HL-60 (cell line): ENCODE data around the gene AQP4.
A peak's percentile ranks its signal among the peaks of the same experiment; 100 is the strongest.

Source experiments
- DNase-seq, 2 experiments: peaks; one replicate each; pipeline ENCODE4 v3.0.0-alpha.2; 2010 to 2020; ENCODE audit warnings: low read depth in 1 of 2, low spot score in 1 of 2
- H3K27ac ChIP-seq: fragments of 250-450 bp; sonication (Bioruptor Pico); replicated peaks from 2 replicates; pipeline ENCODE4 v1.5.1; 2020; ENCODE audit warnings: mild to moderate bottlenecking, moderate library complexity
- H3K27me3 ChIP-seq: fragments of 250-450 bp; sonication (Bioruptor Pico); 2 replicates; pipeline ENCODE4 v1.5.1; 2021; ENCODE audit warnings: mild to moderate bottlenecking, moderate library complexity; ENCODE audit not compliant: insufficient read depth, poor library complexity, severe bottlenecking
- H3K4me3 ChIP-seq: replicated peaks from 2 replicates; pipeline ENCODE4 v1.5.1; 2011; ENCODE audit warnings: mild to moderate bottlenecking, control low read depth, low read length; ENCODE audit not compliant: insufficient read depth
- GABPA ChIP-seq: IDR thresholded peaks from 2 replicates; pipeline ENCODE4 v1.6.1; 2012; ENCODE audit warnings: low read depth
- POLR2AphosphoS5 ChIP-seq: IDR thresholded peaks from 2 replicates; pipeline ENCODE4 v1.6.1; 2012; ENCODE audit warnings: low read depth
- SPI1 ChIP-seq: IDR thresholded peaks from 2 replicates; pipeline ENCODE4 v1.6.1; 2012; ENCODE audit warnings: low read depth, mild to moderate bottlenecking, borderline replicate concordance
- TF ChIP-seq, protein P1 (sequence below): IDR thresholded peaks from one replicate; pipeline ENCODE4 v1.5.1; 2011; ENCODE audit warnings: low read length, control low read depth, inconsistent platforms; ENCODE audit not compliant: insufficient read depth
- TF ChIP-seq, protein P2 (sequence below): IDR thresholded peaks from 2 replicates; pipeline ENCODE4 v1.6.1; 2012; ENCODE audit warnings: low read depth; ENCODE audit not compliant: insufficient replicate concordance

AQP4 gene

GRCh38 chr18:26843760-26844159, 21.7 kb downstream of the AQP4 start:
- H3K27ac ChIP-seq = no peak overlapping the region
- no peak for TF ChIP-seq POLR2AphosphoS5
- TF ChIP-seq GABPA = no peak
- TF ChIP-seq, protein P1, sequence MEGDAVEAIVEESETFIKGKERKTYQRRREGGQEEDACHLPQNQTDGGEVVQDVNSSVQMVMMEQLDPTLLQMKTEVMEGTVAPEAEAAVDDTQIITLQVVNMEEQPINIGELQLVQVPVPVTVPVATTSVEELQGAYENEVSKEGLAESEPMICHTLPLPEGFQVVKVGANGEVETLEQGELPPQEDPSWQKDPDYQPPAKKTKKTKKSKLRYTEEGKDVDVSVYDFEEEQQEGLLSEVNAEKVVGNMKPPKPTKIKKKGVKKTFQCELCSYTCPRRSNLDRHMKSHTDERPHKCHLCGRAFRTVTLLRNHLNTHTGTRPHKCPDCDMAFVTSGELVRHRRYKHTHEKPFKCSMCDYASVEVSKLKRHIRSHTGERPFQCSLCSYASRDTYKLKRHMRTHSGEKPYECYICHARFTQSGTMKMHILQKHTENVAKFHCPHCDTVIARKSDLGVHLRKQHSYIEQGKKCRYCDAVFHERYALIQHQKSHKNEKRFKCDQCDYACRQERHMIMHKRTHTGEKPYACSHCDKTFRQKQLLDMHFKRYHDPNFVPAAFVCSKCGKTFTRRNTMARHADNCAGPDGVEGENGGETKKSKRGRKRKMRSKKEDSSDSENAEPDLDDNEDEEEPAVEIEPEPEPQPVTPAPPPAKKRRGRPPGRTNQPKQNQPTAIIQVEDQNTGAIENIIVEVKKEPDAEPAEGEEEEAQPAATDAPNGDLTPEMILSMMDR = no peak
- TF ChIP-seq, protein P2, sequence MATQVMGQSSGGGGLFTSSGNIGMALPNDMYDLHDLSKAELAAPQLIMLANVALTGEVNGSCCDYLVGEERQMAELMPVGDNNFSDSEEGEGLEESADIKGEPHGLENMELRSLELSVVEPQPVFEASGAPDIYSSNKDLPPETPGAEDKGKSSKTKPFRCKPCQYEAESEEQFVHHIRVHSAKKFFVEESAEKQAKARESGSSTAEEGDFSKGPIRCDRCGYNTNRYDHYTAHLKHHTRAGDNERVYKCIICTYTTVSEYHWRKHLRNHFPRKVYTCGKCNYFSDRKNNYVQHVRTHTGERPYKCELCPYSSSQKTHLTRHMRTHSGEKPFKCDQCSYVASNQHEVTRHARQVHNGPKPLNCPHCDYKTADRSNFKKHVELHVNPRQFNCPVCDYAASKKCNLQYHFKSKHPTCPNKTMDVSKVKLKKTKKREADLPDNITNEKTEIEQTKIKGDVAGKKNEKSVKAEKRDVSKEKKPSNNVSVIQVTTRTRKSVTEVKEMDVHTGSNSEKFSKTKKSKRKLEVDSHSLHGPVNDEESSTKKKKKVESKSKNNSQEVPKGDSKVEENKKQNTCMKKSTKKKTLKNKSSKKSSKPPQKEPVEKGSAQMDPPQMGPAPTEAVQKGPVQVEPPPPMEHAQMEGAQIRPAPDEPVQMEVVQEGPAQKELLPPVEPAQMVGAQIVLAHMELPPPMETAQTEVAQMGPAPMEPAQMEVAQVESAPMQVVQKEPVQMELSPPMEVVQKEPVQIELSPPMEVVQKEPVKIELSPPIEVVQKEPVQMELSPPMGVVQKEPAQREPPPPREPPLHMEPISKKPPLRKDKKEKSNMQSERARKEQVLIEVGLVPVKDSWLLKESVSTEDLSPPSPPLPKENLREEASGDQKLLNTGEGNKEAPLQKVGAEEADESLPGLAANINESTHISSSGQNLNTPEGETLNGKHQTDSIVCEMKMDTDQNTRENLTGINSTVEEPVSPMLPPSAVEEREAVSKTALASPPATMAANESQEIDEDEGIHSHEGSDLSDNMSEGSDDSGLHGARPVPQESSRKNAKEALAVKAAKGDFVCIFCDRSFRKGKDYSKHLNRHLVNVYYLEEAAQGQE = no peak
- no peak for TF ChIP-seq SPI1
- H3K27me3 ChIP-seq = no peaks in the 10 kb centered on the region
- no peak for DNase-seq
- H3K4me3 ChIP-seq = no peak overlapping the region

GRCh38 chr18:26840965-26841364, 24.5 kb downstream of the AQP4 start:
- H3K27me3 ChIP-seq = no peaks in the 10 kb centered on the region
- TF ChIP-seq, protein P2 = no peak
- TF ChIP-seq SPI1 = no peak
- TF ChIP-seq, protein P1 = no peak
- TF ChIP-seq POLR2AphosphoS5 = no peak
- TF ChIP-seq GABPA = no peak
- no peak for DNase-seq
- H3K27ac ChIP-seq = no peak overlapping the region
- no peak overlapping the region for H3K4me3 ChIP-seq

- no peak overlapping the region for H3K4me3 ChIP-seq
- TF ChIP-seq, protein P2 = peak; percentile 64
- TF ChIP-seq SPI1 (no peak), GABPA (no peak), POLR2AphosphoS5 (no peak)
- TF ChIP-seq, protein P1 = no peak
- no peak overlapping the region for H3K27ac ChIP-seq
- no peak for DNase-seq
- H3K27me3 ChIP-seq = no peaks in the 10 kb centered on the region
Observed at GRCh38 chr18:26839609-26840008, 25.9 kb downstream of the AQP4 start.
